WTC11 (cell line): ENCODE results near the gene ETV1.

Source experiments
- IRF2 ChIP-seq: sonication (generic); formaldehyde crosslinking; IDR thresholded peaks from 2 replicates; pipeline ENCODE4 v1.8.0; 2022; ENCODE audit warnings: low read depth, missing genetic modification reagents, borderline replicate concordance
- SP1 ChIP-seq: sonication (generic); formaldehyde crosslinking; conservative IDR thresholded peaks from 2 replicates; pipeline ENCODE4 v1.8.1; 2022; ENCODE audit warnings: missing genetic modification reagents
- TF ChIP-seq, protein P1 (sequence below): fragments of 200-600 bp; IDR thresholded peaks from 2 replicates; pipeline ENCODE4 v1.8.0; 2022; ENCODE audit warnings: antibody characterized with exemption
- TF ChIP-seq, protein P2 (sequence below): sonication (generic); formaldehyde crosslinking; IDR thresholded peaks from 2 replicates; pipeline ENCODE4 v1.8.1; 2022; ENCODE audit warnings: low read depth, mild to moderate bottlenecking, moderate library complexity, missing genetic modification reagents, borderline replicate concordance
- TF ChIP-seq, protein P3 (sequence below): sonication (generic); formaldehyde crosslinking; IDR thresholded peaks from 2 replicates; pipeline ENCODE4 v1.8.0; 2022; ENCODE audit warnings: mild to moderate bottlenecking, missing genetic modification reagents
- TF ChIP-seq, protein P4 (sequence below): sonication (generic); formaldehyde crosslinking; IDR thresholded peaks from 2 replicates; pipeline ENCODE4 v1.8.1; 2023; ENCODE audit warnings: mild to moderate bottlenecking, missing genetic modification reagents
- TF ChIP-seq, protein P5 (sequence below): sonication (generic); formaldehyde crosslinking; IDR thresholded peaks from 2 replicates; pipeline ENCODE4 v1.8.0; 2022; ENCODE audit warnings: mild to moderate bottlenecking, missing genetic modification reagents
- TF ChIP-seq, protein P6 (sequence below): sonication (generic); formaldehyde crosslinking; IDR thresholded peaks from 2 replicates; pipeline ENCODE4 v1.8.1; 2023; ENCODE audit warnings: mild to moderate bottlenecking, missing genetic modification reagents, moderate library complexity
- TF ChIP-seq, protein P7 (sequence below): sonication (generic); formaldehyde crosslinking; IDR thresholded peaks from 2 replicates; pipeline ENCODE4 v1.8.0; 2023; ENCODE audit warnings: missing genetic modification reagents
- TF ChIP-seq, protein P8 (sequence below): sonication (generic); formaldehyde crosslinking; IDR thresholded peaks from 2 replicates; pipeline ENCODE4 v1.8.0; 2022; ENCODE audit warnings: mild to moderate bottlenecking, missing genetic modification reagents

DNA sequence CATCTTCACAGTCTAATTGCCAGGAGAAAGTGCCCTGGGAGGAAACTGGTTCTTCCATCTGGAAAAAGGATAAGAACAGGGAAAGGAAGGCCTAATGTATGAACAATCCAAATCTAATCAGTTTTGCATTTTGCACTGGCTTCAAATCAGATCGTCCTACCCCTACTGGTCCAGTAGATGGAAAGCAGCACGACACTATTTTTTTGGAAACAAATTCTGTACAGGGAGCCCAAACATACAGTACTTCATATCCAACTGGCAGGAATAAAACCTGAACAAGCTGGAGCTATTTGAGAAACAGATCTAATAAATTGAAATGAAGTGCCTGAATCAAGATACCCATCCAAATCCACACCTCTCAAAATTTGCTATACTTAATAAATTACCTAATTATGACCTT lies 36.5 kb downstream of the ETV1 start:
- TF ChIP-seq, protein P1, sequence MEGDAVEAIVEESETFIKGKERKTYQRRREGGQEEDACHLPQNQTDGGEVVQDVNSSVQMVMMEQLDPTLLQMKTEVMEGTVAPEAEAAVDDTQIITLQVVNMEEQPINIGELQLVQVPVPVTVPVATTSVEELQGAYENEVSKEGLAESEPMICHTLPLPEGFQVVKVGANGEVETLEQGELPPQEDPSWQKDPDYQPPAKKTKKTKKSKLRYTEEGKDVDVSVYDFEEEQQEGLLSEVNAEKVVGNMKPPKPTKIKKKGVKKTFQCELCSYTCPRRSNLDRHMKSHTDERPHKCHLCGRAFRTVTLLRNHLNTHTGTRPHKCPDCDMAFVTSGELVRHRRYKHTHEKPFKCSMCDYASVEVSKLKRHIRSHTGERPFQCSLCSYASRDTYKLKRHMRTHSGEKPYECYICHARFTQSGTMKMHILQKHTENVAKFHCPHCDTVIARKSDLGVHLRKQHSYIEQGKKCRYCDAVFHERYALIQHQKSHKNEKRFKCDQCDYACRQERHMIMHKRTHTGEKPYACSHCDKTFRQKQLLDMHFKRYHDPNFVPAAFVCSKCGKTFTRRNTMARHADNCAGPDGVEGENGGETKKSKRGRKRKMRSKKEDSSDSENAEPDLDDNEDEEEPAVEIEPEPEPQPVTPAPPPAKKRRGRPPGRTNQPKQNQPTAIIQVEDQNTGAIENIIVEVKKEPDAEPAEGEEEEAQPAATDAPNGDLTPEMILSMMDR = no peak
- TF ChIP-seq, protein P2, sequence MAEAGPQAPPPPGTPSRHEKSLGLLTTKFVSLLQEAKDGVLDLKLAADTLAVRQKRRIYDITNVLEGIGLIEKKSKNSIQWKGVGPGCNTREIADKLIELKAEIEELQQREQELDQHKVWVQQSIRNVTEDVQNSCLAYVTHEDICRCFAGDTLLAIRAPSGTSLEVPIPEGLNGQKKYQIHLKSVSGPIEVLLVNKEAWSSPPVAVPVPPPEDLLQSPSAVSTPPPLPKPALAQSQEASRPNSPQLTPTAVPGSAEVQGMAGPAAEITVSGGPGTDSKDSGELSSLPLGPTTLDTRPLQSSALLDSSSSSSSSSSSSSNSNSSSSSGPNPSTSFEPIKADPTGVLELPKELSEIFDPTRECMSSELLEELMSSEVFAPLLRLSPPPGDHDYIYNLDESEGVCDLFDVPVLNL (CRISPR knock-in tag) = no peak
- TF ChIP-seq, protein P3, sequence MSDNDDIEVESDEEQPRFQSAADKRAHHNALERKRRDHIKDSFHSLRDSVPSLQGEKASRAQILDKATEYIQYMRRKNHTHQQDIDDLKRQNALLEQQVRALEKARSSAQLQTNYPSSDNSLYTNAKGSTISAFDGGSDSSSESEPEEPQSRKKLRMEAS (CRISPR knock-in tag) = no peak
- TF ChIP-seq, protein P4, sequence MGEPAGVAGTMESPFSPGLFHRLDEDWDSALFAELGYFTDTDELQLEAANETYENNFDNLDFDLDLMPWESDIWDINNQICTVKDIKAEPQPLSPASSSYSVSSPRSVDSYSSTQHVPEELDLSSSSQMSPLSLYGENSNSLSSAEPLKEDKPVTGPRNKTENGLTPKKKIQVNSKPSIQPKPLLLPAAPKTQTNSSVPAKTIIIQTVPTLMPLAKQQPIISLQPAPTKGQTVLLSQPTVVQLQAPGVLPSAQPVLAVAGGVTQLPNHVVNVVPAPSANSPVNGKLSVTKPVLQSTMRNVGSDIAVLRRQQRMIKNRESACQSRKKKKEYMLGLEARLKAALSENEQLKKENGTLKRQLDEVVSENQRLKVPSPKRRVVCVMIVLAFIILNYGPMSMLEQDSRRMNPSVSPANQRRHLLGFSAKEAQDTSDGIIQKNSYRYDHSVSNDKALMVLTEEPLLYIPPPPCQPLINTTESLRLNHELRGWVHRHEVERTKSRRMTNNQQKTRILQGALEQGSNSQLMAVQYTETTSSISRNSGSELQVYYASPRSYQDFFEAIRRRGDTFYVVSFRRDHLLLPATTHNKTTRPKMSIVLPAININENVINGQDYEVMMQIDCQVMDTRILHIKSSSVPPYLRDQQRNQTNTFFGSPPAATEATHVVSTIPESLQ (CRISPR knock-in tag) = no peak
- TF ChIP-seq IRF2 (CRISPR knock-in tag) = no peak
- TF ChIP-seq, protein P5, sequence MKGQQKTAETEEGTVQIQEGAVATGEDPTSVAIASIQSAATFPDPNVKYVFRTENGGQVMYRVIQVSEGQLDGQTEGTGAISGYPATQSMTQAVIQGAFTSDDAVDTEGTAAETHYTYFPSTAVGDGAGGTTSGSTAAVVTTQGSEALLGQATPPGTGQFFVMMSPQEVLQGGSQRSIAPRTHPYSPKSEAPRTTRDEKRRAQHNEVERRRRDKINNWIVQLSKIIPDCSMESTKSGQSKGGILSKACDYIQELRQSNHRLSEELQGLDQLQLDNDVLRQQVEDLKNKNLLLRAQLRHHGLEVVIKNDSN (CRISPR knock-in tag) = no peak
- no peak for TF ChIP-seq SP1
- TF ChIP-seq, protein P6, sequence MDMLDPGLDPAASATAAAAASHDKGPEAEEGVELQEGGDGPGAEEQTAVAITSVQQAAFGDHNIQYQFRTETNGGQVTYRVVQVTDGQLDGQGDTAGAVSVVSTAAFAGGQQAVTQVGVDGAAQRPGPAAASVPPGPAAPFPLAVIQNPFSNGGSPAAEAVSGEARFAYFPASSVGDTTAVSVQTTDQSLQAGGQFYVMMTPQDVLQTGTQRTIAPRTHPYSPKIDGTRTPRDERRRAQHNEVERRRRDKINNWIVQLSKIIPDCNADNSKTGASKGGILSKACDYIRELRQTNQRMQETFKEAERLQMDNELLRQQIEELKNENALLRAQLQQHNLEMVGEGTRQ = no peak
- TF ChIP-seq, protein P7, sequence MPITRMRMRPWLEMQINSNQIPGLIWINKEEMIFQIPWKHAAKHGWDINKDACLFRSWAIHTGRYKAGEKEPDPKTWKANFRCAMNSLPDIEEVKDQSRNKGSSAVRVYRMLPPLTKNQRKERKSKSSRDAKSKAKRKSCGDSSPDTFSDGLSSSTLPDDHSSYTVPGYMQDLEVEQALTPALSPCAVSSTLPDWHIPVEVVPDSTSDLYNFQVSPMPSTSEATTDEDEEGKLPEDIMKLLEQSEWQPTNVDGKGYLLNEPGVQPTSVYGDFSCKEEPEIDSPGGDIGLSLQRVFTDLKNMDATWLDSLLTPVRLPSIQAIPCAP (CRISPR knock-in tag) = no peak
- TF ChIP-seq, protein P8, sequence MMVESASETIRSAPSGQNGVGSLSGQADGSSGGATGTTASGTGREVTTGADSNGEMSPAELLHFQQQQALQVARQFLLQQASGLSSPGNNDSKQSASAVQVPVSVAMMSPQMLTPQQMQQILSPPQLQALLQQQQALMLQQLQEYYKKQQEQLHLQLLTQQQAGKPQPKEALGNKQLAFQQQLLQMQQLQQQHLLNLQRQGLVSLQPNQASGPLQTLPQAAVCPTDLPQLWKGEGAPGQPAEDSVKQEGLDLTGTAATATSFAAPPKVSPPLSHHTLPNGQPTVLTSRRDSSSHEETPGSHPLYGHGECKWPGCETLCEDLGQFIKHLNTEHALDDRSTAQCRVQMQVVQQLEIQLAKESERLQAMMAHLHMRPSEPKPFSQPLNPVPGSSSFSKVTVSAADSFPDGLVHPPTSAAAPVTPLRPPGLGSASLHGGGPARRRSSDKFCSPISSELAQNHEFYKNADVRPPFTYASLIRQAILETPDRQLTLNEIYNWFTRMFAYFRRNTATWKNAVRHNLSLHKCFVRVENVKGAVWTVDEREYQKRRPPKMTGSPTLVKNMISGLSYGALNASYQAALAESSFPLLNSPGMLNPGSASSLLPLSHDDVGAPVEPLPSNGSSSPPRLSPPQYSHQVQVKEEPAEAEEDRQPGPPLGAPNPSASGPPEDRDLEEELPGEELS (CRISPR knock-in tag) = no peak
